A549 (cell line): ENCODE data around the gene CD9. TPM values are rescaled to one million over a fixed set of nuclear protein-coding genes. Genes with fewer than 3 reads are reported as not detected.

Source experiments
- ATAC-seq, 2 experiments: fragments of 200-7000 bp in 1 of 2; fragments of >200 bp in 1 of 2; cut with Nextera tagmentation in 1 of 2; cut with Tn5 transposase in 1 of 2; 3 replicates each; pipeline versions ENCODE4 v1.8.0 to v1.9.1; 2018 to 2020; ENCODE audit warnings: mild to moderate bottlenecking in 1 of 2, moderate library complexity in 1 of 2
- CTCF ChIA-PET: fragments of 300-600 bp; sonication (Branson Sonifier 250); formaldehyde crosslinking; extraction: SDS; loops from one replicate; lab custom pipeline; 2021; ENCODE audit warnings: antibody characterized with exemption, inconsistent platforms; lab: Yijun Ruan, JAX
- POLR2A ChIA-PET: fragments of 350-600 bp; formaldehyde crosslinking; extraction: SDS; loops from one replicate; lab custom pipeline; 2021; ENCODE audit warnings: antibody characterized with exemption, inconsistent platforms; lab: Yijun Ruan, JAX
- DNase-seq, 2 experiments: peaks; one replicate each; pipeline versions ENCODE4 v3.0.0 to v3.0.0-alpha.2; 2011 to 2016; ENCODE audit warnings: low read depth in 1 of 2, low spot score in 1 of 2
- FAIRE-seq: peaks from 2 replicates; lab custom pipeline; 2011; peaks lifted over from hg19 to GRCh38; lab: Jason Lieb, UNC
- H3K27ac ChIP-seq, 2 experiments: fragments of >200 bp; sonication (Bioruptor Twin); formaldehyde crosslinking; 3 replicates each; pipeline ENCODE4 v1.5.1; 2016 to 2017
- H3K4me1 ChIP-seq: fragments of >200 bp; sonication (Bioruptor Twin); formaldehyde crosslinking; 3 replicates; pipeline ENCODE4 v1.6.1; 2016
- H3K4me2 ChIP-seq: fragments of >200 bp; sonication (Bioruptor Twin); formaldehyde crosslinking; 3 replicates; pipeline ENCODE4 v1.6.1; 2016
- H3K4me3 ChIP-seq: fragments of >200 bp; sonication (Bioruptor Twin); formaldehyde crosslinking; 3 replicates; pipeline ENCODE4 v1.5.1; 2016
- H3K9me3 ChIP-seq: fragments of >200 bp; sonication (Bioruptor Twin); formaldehyde crosslinking; 3 replicates; pipeline ENCODE4 v1.6.1; 2016
- BHLHE40 ChIP-seq: IDR thresholded peaks from 2 replicates; pipeline ENCODE4 v1.6.1; 2012; ENCODE audit warnings: low read depth, low read length, inconsistent platforms
- CBX8 ChIP-seq: fragments of 200-600 bp; sonication (generic); IDR thresholded peaks from 2 replicates; pipeline ENCODE4 v1.6.1; 2016
- CTCF ChIP-seq: fragments of >200 bp; sonication (Bioruptor Twin); formaldehyde crosslinking; IDR thresholded peaks from 3 replicates; pipeline ENCODE4 v1.5.1; 2016
- EHF ChIP-seq: fragments of 250-450 bp; sonication (Bioruptor Pico); IDR thresholded peaks from 2 replicates; pipeline ENCODE4 v1.5.0; 2020; ENCODE audit warnings: mild to moderate bottlenecking
- EHMT2 ChIP-seq: fragments of 200-600 bp; sonication (generic); IDR thresholded peaks from 2 replicates; pipeline ENCODE4 v1.6.1; 2016; ENCODE audit warnings: antibody characterized with exemption, low read depth, mild to moderate bottlenecking, moderate library complexity
- FOXS1 ChIP-seq: fragments of 250-450 bp; sonication (Bioruptor Pico); IDR thresholded peaks from 2 replicates; pipeline ENCODE4 v1.5.0; 2020; ENCODE audit warnings: mild to moderate bottlenecking, moderate library complexity
- HES2 ChIP-seq: fragments of >200 bp; sonication (Bioruptor Twin); formaldehyde crosslinking; IDR thresholded peaks from 2 replicates; pipeline ENCODE4 v1.6.1; 2016
- JUNB ChIP-seq: fragments of >200 bp; sonication (Bioruptor Twin); formaldehyde crosslinking; IDR thresholded peaks from 2 replicates; pipeline ENCODE4 v1.6.1; 2016
- KDM1A ChIP-seq: fragments of 200-600 bp; sonication (generic); IDR thresholded peaks from 2 replicates; pipeline ENCODE4 v1.6.1; 2016; ENCODE audit warnings: low read depth, mild to moderate bottlenecking
- KDM5A ChIP-seq: fragments of 200-600 bp; sonication (generic); IDR thresholded peaks from 2 replicates; pipeline ENCODE4 v1.6.1; 2016; ENCODE audit warnings: antibody characterized with exemption, mild to moderate bottlenecking
- MAX ChIP-seq: IDR thresholded peaks from 2 replicates; pipeline ENCODE4 v1.6.1; 2012
- MAZ ChIP-seq: fragments of 150-350 bp; IDR thresholded peaks from 2 replicates; pipeline ENCODE4 v1.6.1; 2014; ENCODE audit warnings: antibody characterized with exemption, low read depth, low read length, borderline replicate concordance
- NFE2L2 ChIP-seq: fragments of 150-350 bp; conservative IDR thresholded peaks from 2 replicates; pipeline ENCODE4 v1.6.1; 2014; ENCODE audit warnings: low read length
- NPAS2 ChIP-seq: fragments of 250-450 bp; sonication (Bioruptor Pico); IDR thresholded peaks from 2 replicates; pipeline ENCODE4 v1.8.0; 2022; ENCODE audit warnings: mild to moderate bottlenecking, moderate library complexity, borderline replicate concordance
- NR3C1 ChIP-seq: fragments of >200 bp; sonication (Bioruptor Twin); formaldehyde crosslinking; IDR thresholded peaks from 3 replicates; pipeline ENCODE4 v1.6.1; 2017
- POLR2A ChIP-seq: IDR thresholded peaks from 2 replicates; pipeline ENCODE4 v1.6.1; 2012; ENCODE audit warnings: mild to moderate bottlenecking, low read length
- POLR2AphosphoS2 ChIP-seq: conservative IDR thresholded peaks from 2 replicates; pipeline ENCODE4 v1.6.1; 2012; ENCODE audit warnings: low read length, improper control_type of control experiment, inconsistent platforms
- RNF2 ChIP-seq: fragments of 200-600 bp; sonication (generic); IDR thresholded peaks from 2 replicates; pipeline ENCODE4 v1.6.1; 2016; ENCODE audit warnings: low read depth, mild to moderate bottlenecking, antibody characterized with exemption, moderate library complexity, borderline replicate concordance
- SMC3 ChIP-seq: fragments of >200 bp; sonication (Bioruptor Twin); formaldehyde crosslinking; IDR thresholded peaks from 3 replicates; pipeline ENCODE4 v1.6.1; 2018; ENCODE audit warnings: inconsistent platforms
- SREBF2 ChIP-seq: fragments of 450-650 bp; IDR thresholded peaks from 2 replicates; pipeline ENCODE4 v1.6.1; 2014; ENCODE audit warnings: mild to moderate bottlenecking, moderate library complexity
- TFCP2L1 ChIP-seq: fragments of 250-450 bp; sonication (Bioruptor Pico); IDR thresholded peaks from 2 replicates; pipeline ENCODE4 v1.5.0; 2021; ENCODE audit warnings: mild to moderate bottlenecking
- TP53 ChIP-seq: fragments of 250-450 bp; sonication (Bioruptor Pico); IDR thresholded peaks from 2 replicates; pipeline ENCODE4 v1.5.0; 2021; ENCODE audit warnings: mild to moderate bottlenecking, moderate library complexity
- ZC3H11A ChIP-seq: fragments of 450-650 bp; IDR thresholded peaks from 2 replicates; pipeline ENCODE4 v1.6.1; 2014; ENCODE audit warnings: antibody characterized with exemption, mild to moderate bottlenecking
- ZFP36 ChIP-seq: fragments of 450-650 bp; IDR thresholded peaks from 2 replicates; pipeline ENCODE4 v1.6.1; 2014; ENCODE audit warnings: borderline replicate concordance; ENCODE audit not compliant: partially characterized antibody
- ZNF302 ChIP-seq: fragments of 250-450 bp; sonication (Bioruptor Pico); IDR thresholded peaks from 2 replicates; pipeline ENCODE4 v1.9.0; 2021; ENCODE audit warnings: inconsistent platforms, mild to moderate bottlenecking, moderate library complexity
- WGBS: methylation state at CpG from one replicate; pipeline ENCODE4 v1.1.6; 2017; ENCODE audit errors: missing lambda C conversion rate; 5-methylcytosine and 5-hydroxymethylcytosine counted together
- polyA plus RNA-seq, 4 experiments: library from polyadenylated mRNA; depleted of rRNA in 3 of 4; stranded (reverse); fragments of >200 nt; fragmentation: RNase III in 1 of 4; extraction: RNeasy Plus Mini Kit Qiagen cat#74134 plus additional on column Dnase treatment in 1 of 4; gene quantifications; 2 replicates in 3 of 4; 3 replicates in 1 of 4; pipeline ENCODE4 v1.2.3, GENCODE V29; 2011 to 2017
- TF ChIP-seq, protein P1 (sequence below): fragments of 150-350 bp; IDR thresholded peaks from 2 replicates; pipeline ENCODE4 v1.6.1; 2014; ENCODE audit warnings: low read depth, mild to moderate bottlenecking, low read length

CD9 gene
- polyA plus RNA-seq, 2 of the 4 experiments (the other 2 are of a cell fraction): 116 to 185 TPM

DNA sequence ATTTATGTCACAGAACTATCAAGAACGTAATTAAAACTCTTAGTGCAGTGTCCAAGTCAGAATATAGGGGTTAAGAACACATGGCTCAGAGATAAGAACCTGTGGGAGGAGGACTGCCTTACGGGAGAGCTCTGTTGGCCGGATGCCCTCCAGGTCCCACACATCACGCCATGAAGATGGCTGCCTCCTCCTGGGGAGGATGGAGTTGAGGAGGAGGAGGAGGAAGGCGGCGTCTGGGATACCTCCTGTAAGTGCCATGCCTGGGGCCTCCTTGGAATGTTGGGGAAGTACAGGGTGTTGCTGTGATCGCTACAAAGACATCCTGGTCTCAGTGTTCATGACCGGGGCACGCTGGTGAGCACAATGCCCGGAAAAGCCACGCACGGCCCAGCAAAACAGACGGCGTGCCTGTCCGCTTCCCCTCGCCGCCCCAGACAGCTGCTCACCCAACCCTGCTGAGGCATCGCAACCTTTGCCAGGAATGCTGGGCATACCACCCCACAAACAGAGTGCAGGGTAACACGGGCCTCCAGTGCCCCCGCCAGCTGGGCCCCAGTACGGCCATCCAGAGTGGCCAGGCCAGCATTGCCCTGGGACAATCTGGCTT, 28.7 kb upstream of the CD9 start:
- TF ChIP-seq FOXS1 (CRISPR knock-in tag) (no peak), ZC3H11A (no peak), JUNB (no peak), HES2 (no peak), NR3C1 (no peak), SREBF2 (no peak), CBX8 (no peak), TP53 (CRISPR knock-in tag) (no peak), TFCP2L1 (CRISPR knock-in tag) (no peak), SMC3 (no peak), EHMT2 (no peak), RNF2 (no peak), KDM5A (no peak), ZFP36 (no peak), KDM1A (no peak), ZNF302 (CRISPR knock-in tag) (no peak), NPAS2 (no peak), BHLHE40 (no peak), MAZ (no peak)
- TF ChIP-seq, protein P1, sequence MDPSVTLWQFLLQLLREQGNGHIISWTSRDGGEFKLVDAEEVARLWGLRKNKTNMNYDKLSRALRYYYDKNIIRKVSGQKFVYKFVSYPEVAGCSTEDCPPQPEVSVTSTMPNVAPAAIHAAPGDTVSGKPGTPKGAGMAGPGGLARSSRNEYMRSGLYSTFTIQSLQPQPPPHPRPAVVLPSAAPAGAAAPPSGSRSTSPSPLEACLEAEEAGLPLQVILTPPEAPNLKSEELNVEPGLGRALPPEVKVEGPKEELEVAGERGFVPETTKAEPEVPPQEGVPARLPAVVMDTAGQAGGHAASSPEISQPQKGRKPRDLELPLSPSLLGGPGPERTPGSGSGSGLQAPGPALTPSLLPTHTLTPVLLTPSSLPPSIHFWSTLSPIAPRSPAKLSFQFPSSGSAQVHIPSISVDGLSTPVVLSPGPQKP: no peak
- peaks cover 16% of the 10 kb centered on the region for H3K4me1 ChIP-seq
- no peaks in the 10 kb centered on the region for H3K9me3 ChIP-seq
- FAIRE-seq (no peak), ATAC-seq (no peak), DNase-seq (no peak)
- H3K4me3 ChIP-seq: no peak overlapping the region
- 84% methylated on average over 20 of the region's 21 CpGs for WGBS
- no peak overlapping the region for H3K4me2 ChIP-seq
- POLR2A ChIA-PET: no interaction called here
- H3K27ac ChIP-seq: no peak overlapping the region
- CTCF ChIA-PET: interaction anchor here (0.9 to 1.0 kb wide), 2 partner anchors 8 to 113 kb away, joined by 3 read pairs; no protein-coding TSS in a partner anchor

GRCh38 chr12:6172086-6172485, 28.1 kb upstream of the CD9 start:
- no peak overlapping the region for H3K27ac ChIP-seq
- TF ChIP-seq MAX (no peak), POLR2AphosphoS2 (no peak), POLR2A (no peak), SMC3 (no peak), EHF (CRISPR knock-in tag) (no peak), NFE2L2 (no peak), CBX8 (no peak), ZC3H11A (no peak), CTCF (no peak)
- 76% methylated on average over 15 of the region's 15 CpGs for WGBS
- POLR2A ChIA-PET: no interaction called here
- DNase-seq (no peak), FAIRE-seq (no peak), ATAC-seq (no peak)
- CTCF ChIA-PET: interaction anchor here (0.9 to 1.0 kb wide), 2 partner anchors 9 to 113 kb away, joined by 3 read pairs; no protein-coding TSS in a partner anchor
- no peak overlapping the region for H3K4me2 ChIP-seq
- H3K4me1 ChIP-seq: peaks cover 13% of the 10 kb centered on the region
- H3K9me3 ChIP-seq: no peaks in the 10 kb centered on the region
- H3K4me3 ChIP-seq: no peak overlapping the region
